GM12878 (cell line): ENCODE results near the gene OR5AU1. TPM values are rescaled to one million over a fixed set of nuclear protein-coding genes. Genes with fewer than 3 reads are reported as not detected.

Experiments used
- ATAC-seq: fragments of 200-7000 bp; cut with Tn5 transposase; 3 replicates; pipeline ENCODE4 v1.9.1; 2020; ENCODE audit warnings: mild to moderate bottlenecking, moderate library complexity
- BruUV-seq: library from RNA; stranded (reverse); fragments of 400-500 nt; replicated peaks from 2 replicates; lab custom pipeline; 2021; lab: Mats Ljungman, UMichigan
- CTCF ChIA-PET: fragments of 300-600 bp; sonication (Branson Sonifier 250); formaldehyde crosslinking; extraction: SDS; loops from one replicate; lab custom pipeline; 2021; ENCODE audit warnings: inconsistent platforms; lab: Yijun Ruan, JAX
- POLR2A ChIA-PET: fragments of 350-600 bp; formaldehyde crosslinking; extraction: SDS; loops from one replicate; lab custom pipeline; 2021; ENCODE audit warnings: inconsistent platforms; lab: Charles Lee
- RAD21 ChIA-PET: fragments of 300-600 bp; sonication (Branson Sonifier 250); formaldehyde crosslinking; loops from one replicate; lab custom pipeline; 2023; ENCODE audit warnings: antibody characterized with exemption; ENCODE audit not compliant: unreplicated experiment; lab: Charles Lee
- SMC1A ChIA-PET: fragments of 300-600 bp; sonication (Branson Sonifier 250); formaldehyde crosslinking; loops from one replicate; lab custom pipeline; 2023; ENCODE audit not compliant: unreplicated experiment, uncharacterized antibody; lab: Charles Lee
- DNase-seq: peaks from one replicate; pipeline ENCODE4 v3.0.0-alpha.2; 2011; ENCODE audit warnings: low read depth, low spot score
- FAIRE-seq: peaks from 3 replicates; lab custom pipeline; 2011; peaks lifted over from hg19 to GRCh38; lab: Jason Lieb, UNC
- H2AFZ ChIP-seq: 2 replicates; pipeline ENCODE4 v1.6.0; 2011; ENCODE audit warnings: low read depth, low read length, control low read depth; ENCODE audit not compliant: control insufficient read depth
- H3K27ac ChIP-seq: 2 replicates; pipeline ENCODE4 v1.5.1; 2011; ENCODE audit warnings: control low read depth; ENCODE audit not compliant: control insufficient read depth, insufficient read depth
- H3K27me3 ChIP-seq, 2 experiments: replicated peaks in 1 of 2; 2 replicates each; pipeline versions ENCODE4 v1.6.0 to v1.6.1; 2011; ENCODE audit warnings: low read length in 1 of 2; ENCODE audit not compliant: control insufficient read depth in 2 of 2, insufficient read depth in 2 of 2
- H3K36me3 ChIP-seq, 2 experiments: 2 replicates each; pipeline ENCODE4 v1.5.1; 2011; ENCODE audit warnings: low read length in 1 of 2; ENCODE audit not compliant: control insufficient read depth in 2 of 2, insufficient read depth in 2 of 2
- H3K4me1 ChIP-seq: 2 replicates; pipeline ENCODE4 v1.6.1; 2011; ENCODE audit warnings: mild to moderate bottlenecking, low read length, moderate library complexity, mixed read lengths; ENCODE audit not compliant: control insufficient read depth, insufficient read depth
- H3K4me2 ChIP-seq: 2 replicates; pipeline ENCODE4 v1.6.0; 2011; ENCODE audit warnings: control low read depth; ENCODE audit not compliant: control insufficient read depth, insufficient read depth
- H3K4me3 ChIP-seq: fragments of 200-600 bp; sonication (generic); 2 replicates; pipeline ENCODE4 v1.5.1; 2016
- H3K79me2 ChIP-seq: 2 replicates; pipeline ENCODE4 v1.6.0; 2011; ENCODE audit warnings: low read length; ENCODE audit not compliant: control insufficient read depth, insufficient read depth
- H3K9ac ChIP-seq: 2 replicates; pipeline ENCODE4 v1.8.0; 2011; ENCODE audit warnings: low read length, control low read depth, mixed read lengths; ENCODE audit not compliant: control insufficient read depth, insufficient read depth
- H3K9me3 ChIP-seq: replicated peaks from 3 replicates; pipeline ENCODE4 v1.5.1; 2011; ENCODE audit warnings: mild to moderate bottlenecking, low read length; ENCODE audit not compliant: control insufficient read depth, insufficient read depth
- H4K20me1 ChIP-seq: 2 replicates; pipeline ENCODE4 v1.6.0; 2011; ENCODE audit not compliant: control insufficient read depth, insufficient read depth
- FOS ChIP-seq: IDR thresholded peaks from 3 replicates; pipeline ENCODE4 v1.6.1; 2011; ENCODE audit warnings: borderline replicate concordance; ENCODE audit not compliant: insufficient read length; ENCODE audit errors: extremely low read depth
- FOXM1 ChIP-seq: IDR thresholded peaks from 2 replicates; pipeline ENCODE4 v1.6.1; 2012; ENCODE audit warnings: low read depth, mild to moderate bottlenecking, inconsistent platforms, low read length, moderate library complexity
- MEF2B ChIP-seq: fragments of 450-650 bp; IDR thresholded peaks from 2 replicates; pipeline ENCODE4 v1.6.1; 2018; ENCODE audit warnings: mild to moderate bottlenecking, moderate library complexity; ENCODE audit not compliant: partially characterized antibody, poor library complexity, severe bottlenecking
- NRF1 ChIP-seq: conservative IDR thresholded peaks from 2 replicates; pipeline ENCODE4 v1.6.1; 2011; ENCODE audit warnings: mild to moderate bottlenecking, low read depth, low read length, improper control_type of control experiment
- POLR2AphosphoS2 ChIP-seq: IDR thresholded peaks from 2 replicates; pipeline ENCODE4 v1.6.1; 2011; ENCODE audit warnings: low read depth, mild to moderate bottlenecking, low read length, improper control_type of control experiment, moderate library complexity
- RB1 ChIP-seq: fragments of 450-650 bp; formaldehyde crosslinking; IDR thresholded peaks from 2 replicates; pipeline ENCODE4 v1.6.1; 2017; ENCODE audit warnings: mild to moderate bottlenecking, borderline replicate concordance
- SMAD1 ChIP-seq: fragments of 450-650 bp; IDR thresholded peaks from 2 replicates; pipeline ENCODE4 v1.6.1; 2018; ENCODE audit warnings: mild to moderate bottlenecking, low read depth; ENCODE audit not compliant: partially characterized antibody
- SPI1 ChIP-seq: IDR thresholded peaks from 2 replicates; pipeline ENCODE4 v1.6.1; 2011; ENCODE audit warnings: low read depth, mild to moderate bottlenecking, low read length, moderate library complexity, borderline replicate concordance; ENCODE audit not compliant: insufficient read depth
- STAT3 ChIP-seq: IDR thresholded peaks from 2 replicates; pipeline ENCODE4 v1.6.1; 2011; ENCODE audit warnings: low read depth, low read length, improper control_type of control experiment
- TCF12 ChIP-seq: IDR thresholded peaks from 2 replicates; pipeline ENCODE4 v1.6.1; 2011; ENCODE audit warnings: low read depth, mild to moderate bottlenecking, low read length
- ZSCAN29 ChIP-seq: fragments of 450-650 bp; IDR thresholded peaks from 2 replicates; pipeline ENCODE4 v1.6.1; 2017; ENCODE audit warnings: mild to moderate bottlenecking, moderate library complexity
- WGBS: methylation state at CpG from one replicate; pipeline ENCODE4 v1.1.6; 2016; ENCODE audit warnings: low lambda C conversion rate; ENCODE audit not compliant: insufficient replicate concordance, insufficient coverage; ENCODE audit errors: missing lambda C conversion rate; 5-methylcytosine and 5-hydroxymethylcytosine counted together
- in situ Hi-C: fragments of 300-500 bp; cut with MboI; formaldehyde crosslinking; loops from 9 replicates; pipeline ENCODE4 v1.14.3; 2018; ENCODE audit warnings: mixed read lengths
- intact Hi-C: fragments of 100-400 bp; cut with micrococcal nuclease; formaldehyde crosslinking; loops from one replicate; pipeline ENCODE4 v1.14.2; 2022; ENCODE audit not compliant: unreplicated experiment
- polyA plus RNA-seq, 11 experiments: library from polyadenylated mRNA; depleted of rRNA in 4 of 11; unstranded in 6 of 11; stranded (reverse) in 5 of 11; fragments of >200 nt; fragmentation: Nextera tagmentation in 4 of 11; fragmentation: Illumina TruSeq in 1 of 11; extraction: Ambion mirVana in 4 of 11; extraction: Trizol in 1 of 11; gene quantifications; 1 replicate in 1 of 11; 2 replicates in 10 of 11; pipeline versions ENCODE4 v1.2.1 to v1.2.3, GENCODE V29; 2011 to 2016; ENCODE audit warnings: inconsistent platforms in 2 of 11, missing spikeins in 2 of 11, low read depth in 1 of 11
- total RNA-seq, 4 experiments: library from RNA; depleted of rRNA in 3 of 4; stranded (reverse); fragments of >200 nt in 3 of 4; fragmentation: Illumina TruSeq in 1 of 4; extraction: Trizol in 1 of 4; gene quantifications; 2 replicates each; pipeline versions ENCODE4 v1.2.1 to v1.2.3, GENCODE V29; 2013 to 2021
- TF ChIP-seq, protein P1 (sequence below): fragments of 450-650 bp; IDR thresholded peaks from 2 replicates; pipeline ENCODE4 v1.6.1; 2017; ENCODE audit warnings: mild to moderate bottlenecking, moderate library complexity

The OR5AU1 gene
- total and polyA plus RNA-seq, 10 of the 15 experiments (the other 5 are each of a cell fraction or from before 2014, with no cell fraction given): not detected

DNA sequence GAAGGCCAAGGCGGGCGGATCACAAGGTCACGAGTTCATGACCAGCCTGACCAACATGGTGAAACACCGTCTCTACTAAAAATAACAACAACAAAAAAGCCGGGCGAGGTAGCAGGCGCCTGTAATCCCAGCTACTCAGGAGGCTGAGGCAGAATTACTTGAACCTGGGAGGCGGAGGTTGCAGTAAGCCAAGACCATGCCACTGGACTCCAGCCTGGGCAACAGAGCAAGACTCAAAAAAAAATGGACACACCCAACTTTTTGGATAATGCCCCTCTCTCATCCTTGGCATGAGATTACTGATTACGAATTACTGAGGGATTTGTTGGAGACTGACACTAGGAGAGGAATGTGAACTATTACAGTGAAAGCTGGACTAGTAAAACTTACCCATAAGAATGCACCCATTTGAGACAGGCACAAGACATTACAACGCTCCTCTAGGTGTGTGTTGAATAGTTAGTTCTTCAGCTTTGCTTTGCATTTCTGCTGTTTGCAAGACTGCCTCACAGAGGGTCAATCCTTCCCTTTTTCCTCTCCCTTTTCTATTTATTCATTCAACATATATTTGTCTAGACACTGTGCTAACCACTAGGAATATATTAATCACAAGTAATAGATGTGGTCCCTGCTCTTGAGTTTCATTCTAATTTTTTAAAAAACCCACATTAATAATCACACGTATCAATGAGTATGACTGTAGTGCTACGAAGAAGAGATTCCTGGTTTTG lies 46.0 kb upstream of the OR5AU1 start:
- DNase-seq (no peak), ATAC-seq (no peak)
- no peaks in the 10 kb centered on the region for H3K27me3 ChIP-seq
- no peaks in the 10 kb centered on the region for H3K4me1 ChIP-seq
- intact Hi-C loops (no loop called here), in situ Hi-C loops (no loop called here)
- CTCF ChIA-PET: no interaction called here
- POLR2A ChIA-PET: interaction anchor here (0.5 kb wide), 1 partner anchor 1813 kb away, joined by 3 read pairs; no protein-coding TSS in a partner anchor
- RAD21 ChIA-PET: no interaction called here
- H3K79me2 ChIP-seq: no peaks in the 10 kb centered on the region
- TF ChIP-seq POLR2AphosphoS2 (peak; percentile 40; the same call in 1 of the 2 replicates), RB1 (no peak), ZSCAN29 (no peak), STAT3 (no peak)
- TF ChIP-seq, all 136 proteins: peak for 1
- Histone ChIP-seq H3K9ac (no peak overlapping the region), H3K4me2 (no peak overlapping the region), H3K27ac (no peak overlapping the region), H4K20me1 (no peaks in the 10 kb centered on the region), H3K4me3 (no peak overlapping the region), H3K9me3 (no peaks in the 10 kb centered on the region), H3K36me3 (peaks cover 1 to 8% of the 10 kb centered on the region in 2 experiments; a peak in 3 of 4 replicates), H2AFZ (no peak overlapping the region)
- SMC1A ChIA-PET: interaction anchor here (0.9 kb wide), 1 partner anchor 55 kb away, joined by 4 read pairs; no protein-coding TSS in a partner anchor
- WGBS: 68% methylated on average over 12 of the region's 12 CpGs
- FAIRE-seq: no peak
- BruUV-seq: no TSS peak

- BruUV-seq: no TSS peak
- POLR2A ChIA-PET: no interaction called here
- TF ChIP-seq SPI1: no peak
- no peak for TF ChIP-seq TCF12
- TF ChIP-seq, protein P1, sequence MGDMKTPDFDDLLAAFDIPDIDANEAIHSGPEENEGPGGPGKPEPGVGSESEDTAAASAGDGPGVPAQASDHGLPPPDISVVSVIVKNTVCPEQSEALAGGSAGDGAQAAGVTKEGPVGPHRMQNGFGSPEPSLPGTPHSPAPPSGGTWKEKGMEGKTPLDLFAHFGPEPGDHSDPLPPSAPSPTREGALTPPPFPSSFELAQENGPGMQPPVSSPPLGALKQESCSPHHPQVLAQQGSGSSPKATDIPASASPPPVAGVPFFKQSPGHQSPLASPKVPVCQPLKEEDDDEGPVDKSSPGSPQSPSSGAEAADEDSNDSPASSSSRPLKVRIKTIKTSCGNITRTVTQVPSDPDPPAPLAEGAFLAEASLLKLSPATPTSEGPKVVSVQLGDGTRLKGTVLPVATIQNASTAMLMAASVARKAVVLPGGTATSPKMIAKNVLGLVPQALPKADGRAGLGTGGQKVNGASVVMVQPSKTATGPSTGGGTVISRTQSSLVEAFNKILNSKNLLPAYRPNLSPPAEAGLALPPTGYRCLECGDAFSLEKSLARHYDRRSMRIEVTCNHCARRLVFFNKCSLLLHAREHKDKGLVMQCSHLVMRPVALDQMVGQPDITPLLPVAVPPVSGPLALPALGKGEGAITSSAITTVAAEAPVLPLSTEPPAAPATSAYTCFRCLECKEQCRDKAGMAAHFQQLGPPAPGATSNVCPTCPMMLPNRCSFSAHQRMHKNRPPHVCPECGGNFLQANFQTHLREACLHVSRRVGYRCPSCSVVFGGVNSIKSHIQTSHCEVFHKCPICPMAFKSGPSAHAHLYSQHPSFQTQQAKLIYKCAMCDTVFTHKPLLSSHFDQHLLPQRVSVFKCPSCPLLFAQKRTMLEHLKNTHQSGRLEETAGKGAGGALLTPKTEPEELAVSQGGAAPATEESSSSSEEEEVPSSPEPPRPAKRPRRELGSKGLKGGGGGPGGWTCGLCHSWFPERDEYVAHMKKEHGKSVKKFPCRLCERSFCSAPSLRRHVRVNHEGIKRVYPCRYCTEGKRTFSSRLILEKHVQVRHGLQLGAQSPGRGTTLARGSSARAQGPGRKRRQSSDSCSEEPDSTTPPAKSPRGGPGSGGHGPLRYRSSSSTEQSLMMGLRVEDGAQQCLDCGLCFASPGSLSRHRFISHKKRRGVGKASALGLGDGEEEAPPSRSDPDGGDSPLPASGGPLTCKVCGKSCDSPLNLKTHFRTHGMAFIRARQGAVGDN: no peak
- no peak for TF ChIP-seq SMAD1
- TF ChIP-seq NRF1: no peak
- TF ChIP-seq MEF2B: no peak
- TF ChIP-seq FOXM1: no peak
- TF ChIP-seq FOS: no peak
These were observed 45.0 kb upstream of the OR5AU1 start for GRCh38 chr14:21200752-21201461.

More at GRCh38 chr14:21200752-21201461, 45.0 kb upstream of the OR5AU1 start:
- no peaks in the 10 kb centered on the region for H3K27me3 ChIP-seq
- ChIA-PET SMC1A (no interaction called here), CTCF (no interaction called here), RAD21 (no interaction called here)
- H3K4me1 ChIP-seq: no peaks in the 10 kb centered on the region
- H3K9me3 ChIP-seq: no peaks in the 10 kb centered on the region
- in situ Hi-C loops: no loop called here
- DNase-seq: no peak
- no peak overlapping the region for H3K4me2 ChIP-seq
- FAIRE-seq: no peak
- no peaks in the 10 kb centered on the region for H4K20me1 ChIP-seq
- ATAC-seq: no peak
- H2AFZ ChIP-seq: no peak overlapping the region
- no peak overlapping the region for H3K27ac ChIP-seq
- no peaks in the 10 kb centered on the region; a peak in 2 of 4 replicates for H3K36me3 ChIP-seq
- no peaks in the 10 kb centered on the region for H3K79me2 ChIP-seq
- WGBS: 59% methylated on average over 5 of the region's 5 CpGs
- no peak overlapping the region for H3K9ac ChIP-seq
- no peak overlapping the region for H3K4me3 ChIP-seq
- intact Hi-C loops: no loop called here
